NOMO-1 treated with dmso at 0.1 percent for 144 hours (cell line): ENCODE results near the gene HPCAL1.

Experiments
- DNase-seq: peaks from one replicate; lab custom pipeline; 2025; ENCODE audit not compliant: unreplicated experiment; lab: John Stamatoyannopoulos, UW

HPCAL1 gene

GRCh38 chr2:10352972-10353371 is 50.3 kb downstream of the HPCAL1 start:
- DNase-seq: no peak

GRCh38 chr2:10353931-10354330 is 51.2 kb downstream of the HPCAL1 start:
- no peak for DNase-seq

- no peak for DNase-seq
Observed at GRCh38 chr2:10354399-10354798, 51.7 kb downstream of the HPCAL1 start.

GRCh38 chr2:10355471-10356438 is 53.1 kb downstream of the HPCAL1 start:
- no peak for DNase-seq

- DNase-seq: no peak
Observed at GRCh38 chr2:10356439-10356811, 53.7 kb downstream of the HPCAL1 start.

- no peak for DNase-seq
Observed at GRCh38 chr2:10357193-10358169, 54.8 kb downstream of the HPCAL1 start.

- no peak for DNase-seq
Observed at GRCh38 chr2:10359246-10359645, 56.5 kb downstream of the HPCAL1 start.

- DNase-seq: no peak
Observed at GRCh38 chr2:10359731-10360329, 57.1 kb downstream of the HPCAL1 start.

- no peak for DNase-seq
Observed at GRCh38 chr2:10360460-10360849, 57.8 kb downstream of the HPCAL1 start.

GRCh38 chr2:10360850-10361588 is 58.3 kb downstream of the HPCAL1 start:
- no peak for DNase-seq

GRCh38 chr2:10362096-10362897 is 59.6 kb downstream of the HPCAL1 start:
- DNase-seq: no peak

- DNase-seq: no peak
Observed at GRCh38 chr2:10362898-10363454, 60.3 kb downstream of the HPCAL1 start.

GRCh38 chr2:10363861-10364610 is 61.3 kb downstream of the HPCAL1 start:
- DNase-seq: no peak

GRCh38 chr2:10365412-10365811 is 62.7 kb downstream of the HPCAL1 start:
- no peak for DNase-seq

- DNase-seq: no peak
Observed at GRCh38 chr2:10366601-10367270, 64.0 kb downstream of the HPCAL1 start.

- DNase-seq: no peak
Observed at GRCh38 chr2:10367472-10368439, 65.1 kb downstream of the HPCAL1 start.
